GM23338 (cell line): ENCODE measurements around the gene SEC16B. TPM values are rescaled to one million over a fixed set of nuclear protein-coding genes. Genes with fewer than 3 reads are reported as not detected.

Source experiments
- ATAC-seq: fragments of 200-7000 bp; cut with Tn5 transposase; 3 replicates; pipeline ENCODE4 v1.9.1; 2020
- DNase-seq: peaks from one replicate; pipeline ENCODE4 v3.0.0-alpha.2; 2015; ENCODE audit warnings: low spot score
- H2AFZ ChIP-seq: fragments of 200-600 bp; sonication (generic); 2 replicates; pipeline ENCODE4 v1.8.0; 2016; ENCODE audit warnings: antibody characterized with exemption, mild to moderate bottlenecking, moderate library complexity
- H3F3A ChIP-seq: fragments of 200-600 bp; sonication (generic); replicated peaks from 2 replicates; pipeline ENCODE4 v1.8.0; 2017; ENCODE audit warnings: antibody characterized with exemption, mixed run types, low read depth
- H3K27ac ChIP-seq: fragments of 200-600 bp; sonication (generic); 2 replicates; pipeline ENCODE4 v1.6.1; 2016; ENCODE audit warnings: low read depth
- H3K27me3 ChIP-seq: fragments of 200-600 bp; sonication (generic); 2 replicates; pipeline ENCODE4 v1.8.0; 2016; ENCODE audit warnings: mild to moderate bottlenecking, mixed run types, moderate library complexity; ENCODE audit not compliant: insufficient read depth
- H3K36me3 ChIP-seq: fragments of 200-600 bp; sonication (generic); 2 replicates; pipeline ENCODE4 v1.8.0; 2016; ENCODE audit warnings: mild to moderate bottlenecking; ENCODE audit not compliant: insufficient read depth
- H3K4me1 ChIP-seq: fragments of 200-600 bp; sonication (generic); 2 replicates; pipeline ENCODE4 v1.8.0; 2016; ENCODE audit warnings: mild to moderate bottlenecking, moderate library complexity; ENCODE audit not compliant: insufficient read depth
- H3K4me2 ChIP-seq: fragments of 200-600 bp; sonication (generic); 2 replicates; pipeline ENCODE4 v1.7.1; 2017; ENCODE audit warnings: mixed run types
- H3K4me3 ChIP-seq: fragments of 200-600 bp; sonication (generic); 2 replicates; pipeline ENCODE4 v1.6.1; 2016; ENCODE audit warnings: mixed run types
- H3K79me2 ChIP-seq: fragments of 200-600 bp; sonication (generic); replicated peaks from 2 replicates; pipeline ENCODE4 v1.8.0; 2017; ENCODE audit warnings: mild to moderate bottlenecking; ENCODE audit not compliant: insufficient read depth
- H3K9me2 ChIP-seq: fragments of 200-600 bp; sonication (generic); 2 replicates; pipeline ENCODE4 v1.8.0; 2017; ENCODE audit not compliant: insufficient read depth
- H4K20me1 ChIP-seq: fragments of 200-600 bp; sonication (generic); replicated peaks from 2 replicates; pipeline ENCODE4 v1.8.0; 2017; ENCODE audit warnings: mild to moderate bottlenecking; ENCODE audit not compliant: insufficient read depth
- H3K27ac Mint-ChIP-seq: 2 replicates; pipeline ENCODE4 v1.8.0; 2020; ENCODE audit warnings: inconsistent platforms, mild to moderate bottlenecking, moderate library complexity, mixed read lengths
- H3K27me3 Mint-ChIP-seq: 3 replicates; pipeline ENCODE4 v1.8.0; 2022; ENCODE audit warnings: low read depth, mild to moderate bottlenecking, moderate library complexity, mixed read lengths, inconsistent platforms; ENCODE audit not compliant: insufficient read depth, poor library complexity
- H3K36me3 Mint-ChIP-seq: 3 replicates; pipeline ENCODE4 v1.8.0; 2021; ENCODE audit warnings: low read depth, mild to moderate bottlenecking, inconsistent platforms, moderate library complexity, mixed read lengths
- H3K4me1 Mint-ChIP-seq: 3 replicates; pipeline ENCODE4 v1.8.0; 2020; ENCODE audit warnings: mild to moderate bottlenecking, inconsistent platforms, mixed read lengths
- H3K4me3 Mint-ChIP-seq: 3 replicates; pipeline ENCODE4 v1.8.0; 2021; ENCODE audit warnings: moderate library complexity, mild to moderate bottlenecking, inconsistent platforms, mixed read lengths
- H3K9me3 Mint-ChIP-seq: 3 replicates; pipeline ENCODE4 v1.8.0; 2020; ENCODE audit warnings: moderate library complexity, mild to moderate bottlenecking, inconsistent platforms, mixed read lengths
- CREB1 ChIP-seq: fragments of 250-450 bp; sonication (Bioruptor Pico); IDR thresholded peaks from 2 replicates; pipeline ENCODE4 v1.5.0; 2020; ENCODE audit warnings: low read depth, mild to moderate bottlenecking, moderate library complexity
- ETS1 ChIP-seq: IDR thresholded peaks from 2 replicates; pipeline ENCODE4 v1.6.1; 2016; ENCODE audit warnings: antibody characterized with exemption
- EZH2 ChIP-seq: fragments of 200-600 bp; sonication (generic); IDR thresholded peaks from one replicate; pipeline ENCODE4 v1.8.0; 2017; ENCODE audit warnings: antibody characterized with exemption, mild to moderate bottlenecking, low read depth; ENCODE audit not compliant: unreplicated experiment
- EZH2phosphoT487 ChIP-seq: fragments of 200-600 bp; sonication (generic); IDR thresholded peaks from one replicate; pipeline ENCODE4 v1.8.1; 2018; ENCODE audit warnings: antibody characterized with exemption; ENCODE audit not compliant: unreplicated experiment
- NANOG ChIP-seq: IDR thresholded peaks from 2 replicates; pipeline ENCODE4 v1.6.1; 2016; ENCODE audit warnings: antibody characterized with exemption, borderline replicate concordance
- POLR2AphosphoS5 ChIP-seq: IDR thresholded peaks from 2 replicates; pipeline ENCODE4 v1.6.1; 2016; ENCODE audit warnings: antibody characterized with exemption, low read depth
- STAT1 ChIP-seq: IDR thresholded peaks from one replicate; pipeline ENCODE4 v1.6.1; 2016; ENCODE audit warnings: antibody characterized with exemption; ENCODE audit not compliant: unreplicated experiment
- ZNF114 ChIP-seq: fragments of 250-450 bp; sonication (Bioruptor Pico); IDR thresholded peaks from 2 replicates; pipeline ENCODE4 v1.5.0; 2020; ENCODE audit warnings: mild to moderate bottlenecking, moderate library complexity
- ZNF331 ChIP-seq: fragments of 250-450 bp; sonication (Bioruptor Pico); IDR thresholded peaks from 2 replicates; pipeline ENCODE4 v1.5.0; 2020; ENCODE audit warnings: low read depth, mild to moderate bottlenecking, moderate library complexity
- polyA plus RNA-seq: library from polyadenylated mRNA; unstranded; fragments of >200 nt; fragmentation: Nextera tagmentation; extraction: Ambion mirVana; gene quantifications from 2 replicates; pipeline ENCODE4 v1.2.1, GENCODE V29; 2016
- total RNA-seq: library from RNA; depleted of rRNA; stranded (reverse); fragments of >200 nt; shearing (Covaris generic); gene quantifications from 2 replicates; pipeline ENCODE4 v1.2.3, GENCODE V29; 2014
- TF ChIP-seq, protein P1 (sequence below): IDR thresholded peaks from one replicate; pipeline ENCODE4 v1.6.1; 2018; ENCODE audit warnings: antibody characterized with exemption; ENCODE audit not compliant: unreplicated experiment
- TF ChIP-seq, protein P2 (sequence below), 2 experiments: fragments of 200-600 bp in 1 of 2; sonication (generic) in 1 of 2; conservative IDR thresholded peaks; 2 replicates each; pipeline versions ENCODE4 v1.5.1 to v1.6.1; 2016 to 2017; ENCODE audit warnings: antibody characterized with exemption in 2 of 2, low read depth in 2 of 2, mild to moderate bottlenecking in 2 of 2, moderate library complexity in 1 of 2

SEC16B gene
- total and polyA plus RNA-seq, 2 experiments from 2014 or later = 0.29 to 1.2 TPM

DNA sequence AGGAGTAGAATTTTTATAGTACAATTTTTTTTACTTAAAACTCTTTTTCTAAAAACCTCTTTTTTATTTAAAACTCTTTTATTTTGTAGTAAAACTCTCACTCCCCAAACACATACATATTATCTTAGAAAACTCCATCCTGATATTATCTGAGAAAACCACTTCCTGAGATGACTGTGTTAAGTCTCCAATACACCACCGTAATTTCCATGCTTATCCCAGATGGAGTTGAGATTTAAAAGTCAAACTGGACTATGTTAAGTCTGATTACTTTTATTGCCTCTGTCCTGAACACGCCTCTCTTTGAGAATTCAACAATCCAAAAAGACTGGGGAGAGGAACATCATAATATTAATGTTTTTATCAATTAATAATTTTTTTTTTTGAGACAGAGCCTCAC is 3.7 kb downstream of the SEC16B start (continued):
- TF ChIP-seq POLR2AphosphoS5 (no peak), CREB1 (CRISPR knock-in tag) (no peak), ZNF331 (CRISPR knock-in tag) (no peak), STAT1 (no peak), NANOG (no peak), EZH2phosphoT487 (no peak), ZNF114 (CRISPR knock-in tag) (no peak), ETS1 (no peak), EZH2 (no peak)
- TF ChIP-seq, protein P1, sequence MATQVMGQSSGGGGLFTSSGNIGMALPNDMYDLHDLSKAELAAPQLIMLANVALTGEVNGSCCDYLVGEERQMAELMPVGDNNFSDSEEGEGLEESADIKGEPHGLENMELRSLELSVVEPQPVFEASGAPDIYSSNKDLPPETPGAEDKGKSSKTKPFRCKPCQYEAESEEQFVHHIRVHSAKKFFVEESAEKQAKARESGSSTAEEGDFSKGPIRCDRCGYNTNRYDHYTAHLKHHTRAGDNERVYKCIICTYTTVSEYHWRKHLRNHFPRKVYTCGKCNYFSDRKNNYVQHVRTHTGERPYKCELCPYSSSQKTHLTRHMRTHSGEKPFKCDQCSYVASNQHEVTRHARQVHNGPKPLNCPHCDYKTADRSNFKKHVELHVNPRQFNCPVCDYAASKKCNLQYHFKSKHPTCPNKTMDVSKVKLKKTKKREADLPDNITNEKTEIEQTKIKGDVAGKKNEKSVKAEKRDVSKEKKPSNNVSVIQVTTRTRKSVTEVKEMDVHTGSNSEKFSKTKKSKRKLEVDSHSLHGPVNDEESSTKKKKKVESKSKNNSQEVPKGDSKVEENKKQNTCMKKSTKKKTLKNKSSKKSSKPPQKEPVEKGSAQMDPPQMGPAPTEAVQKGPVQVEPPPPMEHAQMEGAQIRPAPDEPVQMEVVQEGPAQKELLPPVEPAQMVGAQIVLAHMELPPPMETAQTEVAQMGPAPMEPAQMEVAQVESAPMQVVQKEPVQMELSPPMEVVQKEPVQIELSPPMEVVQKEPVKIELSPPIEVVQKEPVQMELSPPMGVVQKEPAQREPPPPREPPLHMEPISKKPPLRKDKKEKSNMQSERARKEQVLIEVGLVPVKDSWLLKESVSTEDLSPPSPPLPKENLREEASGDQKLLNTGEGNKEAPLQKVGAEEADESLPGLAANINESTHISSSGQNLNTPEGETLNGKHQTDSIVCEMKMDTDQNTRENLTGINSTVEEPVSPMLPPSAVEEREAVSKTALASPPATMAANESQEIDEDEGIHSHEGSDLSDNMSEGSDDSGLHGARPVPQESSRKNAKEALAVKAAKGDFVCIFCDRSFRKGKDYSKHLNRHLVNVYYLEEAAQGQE = no peak
- TF ChIP-seq, protein P2, sequence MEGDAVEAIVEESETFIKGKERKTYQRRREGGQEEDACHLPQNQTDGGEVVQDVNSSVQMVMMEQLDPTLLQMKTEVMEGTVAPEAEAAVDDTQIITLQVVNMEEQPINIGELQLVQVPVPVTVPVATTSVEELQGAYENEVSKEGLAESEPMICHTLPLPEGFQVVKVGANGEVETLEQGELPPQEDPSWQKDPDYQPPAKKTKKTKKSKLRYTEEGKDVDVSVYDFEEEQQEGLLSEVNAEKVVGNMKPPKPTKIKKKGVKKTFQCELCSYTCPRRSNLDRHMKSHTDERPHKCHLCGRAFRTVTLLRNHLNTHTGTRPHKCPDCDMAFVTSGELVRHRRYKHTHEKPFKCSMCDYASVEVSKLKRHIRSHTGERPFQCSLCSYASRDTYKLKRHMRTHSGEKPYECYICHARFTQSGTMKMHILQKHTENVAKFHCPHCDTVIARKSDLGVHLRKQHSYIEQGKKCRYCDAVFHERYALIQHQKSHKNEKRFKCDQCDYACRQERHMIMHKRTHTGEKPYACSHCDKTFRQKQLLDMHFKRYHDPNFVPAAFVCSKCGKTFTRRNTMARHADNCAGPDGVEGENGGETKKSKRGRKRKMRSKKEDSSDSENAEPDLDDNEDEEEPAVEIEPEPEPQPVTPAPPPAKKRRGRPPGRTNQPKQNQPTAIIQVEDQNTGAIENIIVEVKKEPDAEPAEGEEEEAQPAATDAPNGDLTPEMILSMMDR (conservative IDR thresholded peaks at IDR 0.05; ENCODE audit: low read depth in 2 of 2) = no peak

DNA sequence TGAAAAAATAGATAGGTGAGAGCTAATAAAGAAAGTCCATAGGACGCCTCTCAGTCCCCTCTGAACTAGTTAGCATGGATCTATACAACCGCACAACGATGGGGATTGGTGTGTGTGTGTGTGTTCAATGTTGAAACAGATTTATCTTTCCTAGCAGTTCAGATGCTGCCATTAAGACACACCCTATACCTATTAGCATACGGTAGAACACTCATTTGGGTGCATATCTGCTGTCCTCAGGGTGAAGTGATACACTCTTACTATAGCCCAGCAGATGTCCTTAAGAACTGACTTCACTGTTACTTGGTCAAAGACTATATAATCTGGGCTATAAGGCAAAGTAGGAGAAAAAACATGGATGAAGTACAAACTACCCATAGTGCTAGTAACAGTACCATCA is 4.6 kb downstream of the SEC16B start:
- H3K4me3 ChIP-seq = no peak overlapping the region
- DNase-seq (no peak), ATAC-seq (no peak)
- no peak for TF ChIP-seq STAT1
- TF ChIP-seq, protein P2 (conservative IDR thresholded peaks at IDR 0.05; ENCODE audit: low read depth in 2 of 2) = no peak
- TF ChIP-seq ZNF331 (CRISPR knock-in tag) = no peak
- H3K4me2 ChIP-seq = no peak overlapping the region
- H3K27ac ChIP-seq = no peak overlapping the region
- no peaks in the 10 kb centered on the region for H3F3A ChIP-seq
- no peak overlapping the region for H3K4me3 Mint-ChIP-seq
- H2AFZ ChIP-seq = no peak overlapping the region
- no peaks in the 10 kb centered on the region for H3K79me2 ChIP-seq
- no peaks in the 10 kb centered on the region for H3K27me3 Mint-ChIP-seq
- H3K27ac Mint-ChIP-seq = no peak overlapping the region
- no peaks in the 10 kb centered on the region for H3K36me3 ChIP-seq
- no peaks in the 10 kb centered on the region; the same call in 1 of the 2 replicates for H3K4me1 ChIP-seq
- H3K9me3 Mint-ChIP-seq = no peaks in the 10 kb centered on the region; the same call in 2 of the 3 replicates
- no peaks in the 10 kb centered on the region for H3K27me3 ChIP-seq
- no peaks in the 10 kb centered on the region for H4K20me1 ChIP-seq
- no peaks in the 10 kb centered on the region for H3K36me3 Mint-ChIP-seq
- H3K9me2 ChIP-seq = peaks cover 7% of the 10 kb centered on the region; the same call in 1 of the 2 replicates
- peaks cover 5% of the 10 kb centered on the region for H3K4me1 Mint-ChIP-seq
